Osteoblast (primary cell): Measurements from ENCODE around the gene TRIM65. TPM values are rescaled to one million over a fixed set of nuclear protein-coding genes. Genes with fewer than 3 reads are reported as not detected.

Experiments
- DNase-seq: peaks from one replicate; pipeline ENCODE4 v3.0.0; 2011; ENCODE audit warnings: low spot score, mixed read lengths; ENCODE audit not compliant: insufficient read length; ENCODE audit errors: missing footprints
- H2AFZ ChIP-seq: 2 replicates; pipeline ENCODE4 v1.6.0; 2011; ENCODE audit warnings: mild to moderate bottlenecking, low read length
- H3K27ac ChIP-seq: 2 replicates; pipeline ENCODE4 v1.5.1; 2011; ENCODE audit warnings: mild to moderate bottlenecking, low read depth, low read length, moderate library complexity
- H3K27me3 ChIP-seq: 2 replicates; pipeline ENCODE4 v1.6.0; 2012; ENCODE audit warnings: mild to moderate bottlenecking, control low read depth, inconsistent platforms, low read length, moderate library complexity; ENCODE audit not compliant: insufficient read depth
- H3K36me3 ChIP-seq: 2 replicates; pipeline ENCODE4 v1.5.1; 2011; ENCODE audit warnings: mild to moderate bottlenecking, low read length, control low read depth, moderate library complexity; ENCODE audit not compliant: insufficient read depth
- H3K4me1 ChIP-seq: 2 replicates; pipeline ENCODE4 v1.5.1; 2011; ENCODE audit warnings: mild to moderate bottlenecking, low read length, control low read depth, moderate library complexity; ENCODE audit not compliant: insufficient read depth
- H3K4me2 ChIP-seq: 2 replicates; pipeline ENCODE4 v1.6.0; 2011; ENCODE audit warnings: mild to moderate bottlenecking, low read length; ENCODE audit not compliant: insufficient read depth
- H3K4me3 ChIP-seq: fragments of 200-600 bp; sonication (generic); 3 replicates; pipeline ENCODE4 v1.5.1; 2012; ENCODE audit warnings: mild to moderate bottlenecking, low read length, inconsistent platforms; ENCODE audit not compliant: insufficient read depth
- H3K79me2 ChIP-seq: 2 replicates; pipeline ENCODE4 v1.6.0; 2012; ENCODE audit warnings: mild to moderate bottlenecking, low read length, control low read depth, inconsistent platforms; ENCODE audit not compliant: insufficient read depth
- H3K9me3 ChIP-seq: 2 replicates; pipeline ENCODE4 v1.5.1; 2011; ENCODE audit warnings: low read depth, low read length, control low read depth
- H4K20me1 ChIP-seq: 2 replicates; pipeline ENCODE4 v1.6.0; 2012; ENCODE audit warnings: mild to moderate bottlenecking, low read length, control low read depth; ENCODE audit not compliant: insufficient read depth
- total RNA-seq: library from RNA; depleted of rRNA; stranded (reverse); fragments of >200 nt; gene quantifications from 2 replicates; pipeline ENCODE4 v1.2.3, GENCODE V29; 2012
- TF ChIP-seq, protein P1 (sequence below): IDR thresholded peaks from 2 replicates; pipeline ENCODE4 v1.5.1; 2011; ENCODE audit warnings: mild to moderate bottlenecking, low read depth, low read length, moderate library complexity; ENCODE audit errors: extremely low read depth

TRIM65 gene
- total RNA-seq, 1 donor: 22.8 TPM

DNA sequence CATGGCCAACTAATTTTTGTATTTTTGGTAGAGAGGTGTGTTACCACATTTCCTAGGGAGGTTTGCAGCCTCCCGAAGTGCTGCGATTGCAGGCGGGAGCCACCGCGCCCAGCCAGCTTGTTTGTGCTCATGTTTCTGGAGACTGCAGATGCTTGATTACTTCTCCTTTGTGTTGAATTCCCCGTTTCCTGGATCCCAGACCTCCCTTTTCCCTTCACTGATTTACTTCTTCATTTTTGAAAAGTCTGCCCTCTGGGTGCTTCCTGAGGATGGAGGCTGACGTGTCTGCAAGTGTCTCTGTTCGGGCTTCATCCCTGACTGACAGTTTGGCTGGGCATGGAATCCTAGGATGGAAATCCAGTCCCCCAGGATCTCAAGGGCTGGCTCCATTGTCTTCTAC lies 11.3 kb downstream of the TRIM65 start:
- H3K4me3 ChIP-seq: no peak overlapping the region
- no peaks in the 10 kb centered on the region for H4K20me1 ChIP-seq
- TF ChIP-seq, protein P1, sequence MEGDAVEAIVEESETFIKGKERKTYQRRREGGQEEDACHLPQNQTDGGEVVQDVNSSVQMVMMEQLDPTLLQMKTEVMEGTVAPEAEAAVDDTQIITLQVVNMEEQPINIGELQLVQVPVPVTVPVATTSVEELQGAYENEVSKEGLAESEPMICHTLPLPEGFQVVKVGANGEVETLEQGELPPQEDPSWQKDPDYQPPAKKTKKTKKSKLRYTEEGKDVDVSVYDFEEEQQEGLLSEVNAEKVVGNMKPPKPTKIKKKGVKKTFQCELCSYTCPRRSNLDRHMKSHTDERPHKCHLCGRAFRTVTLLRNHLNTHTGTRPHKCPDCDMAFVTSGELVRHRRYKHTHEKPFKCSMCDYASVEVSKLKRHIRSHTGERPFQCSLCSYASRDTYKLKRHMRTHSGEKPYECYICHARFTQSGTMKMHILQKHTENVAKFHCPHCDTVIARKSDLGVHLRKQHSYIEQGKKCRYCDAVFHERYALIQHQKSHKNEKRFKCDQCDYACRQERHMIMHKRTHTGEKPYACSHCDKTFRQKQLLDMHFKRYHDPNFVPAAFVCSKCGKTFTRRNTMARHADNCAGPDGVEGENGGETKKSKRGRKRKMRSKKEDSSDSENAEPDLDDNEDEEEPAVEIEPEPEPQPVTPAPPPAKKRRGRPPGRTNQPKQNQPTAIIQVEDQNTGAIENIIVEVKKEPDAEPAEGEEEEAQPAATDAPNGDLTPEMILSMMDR: no peak
- peaks cover 8% of the 10 kb centered on the region for H3K36me3 ChIP-seq
- DNase-seq: peak; percentile 15
- H3K9me3 ChIP-seq: no peaks in the 10 kb centered on the region
- no peak overlapping the region for H2AFZ ChIP-seq
- no peaks in the 10 kb centered on the region for H3K79me2 ChIP-seq
- no peaks in the 10 kb centered on the region for H3K4me1 ChIP-seq
- H3K4me2 ChIP-seq: no peak overlapping the region
- H3K27me3 ChIP-seq: no peaks in the 10 kb centered on the region
- H3K27ac ChIP-seq: no peak overlapping the region

DNA sequence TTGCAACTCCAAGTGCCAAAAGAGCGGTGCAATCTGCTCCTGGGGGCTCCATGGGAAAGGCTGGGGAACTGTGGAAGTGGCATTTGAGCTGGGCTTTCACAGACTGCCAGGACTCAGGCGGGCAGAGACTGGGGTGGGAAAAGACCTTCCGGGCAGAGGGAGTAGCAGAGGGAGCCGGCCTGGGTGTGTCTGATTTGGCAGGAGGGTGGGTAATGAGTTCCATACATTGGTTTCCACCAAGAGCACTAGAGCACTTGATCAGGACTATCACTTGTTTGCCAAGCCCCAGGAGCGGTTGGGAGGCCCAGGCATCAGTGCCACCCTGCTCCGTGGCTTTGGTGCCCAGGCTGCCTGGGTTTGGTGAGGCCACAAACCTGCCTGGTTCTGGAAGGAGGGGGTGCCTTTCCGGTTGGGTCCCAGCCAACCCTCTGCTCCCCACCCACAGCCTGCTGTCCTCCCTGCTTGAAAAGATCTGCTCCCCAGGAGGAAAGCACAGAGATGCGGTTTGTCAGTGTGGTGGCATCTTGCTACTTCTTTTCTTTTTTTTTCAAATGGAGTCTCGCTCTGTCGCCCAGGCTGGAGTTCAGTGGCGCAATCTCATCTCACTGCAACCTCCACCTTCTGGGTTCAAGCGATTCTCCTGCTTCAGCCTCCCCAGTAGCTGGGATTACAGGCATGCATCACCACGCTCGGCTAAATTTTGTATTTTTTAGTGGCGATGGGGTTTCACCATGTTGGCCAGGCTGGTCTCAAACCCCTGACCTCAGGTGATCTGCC lies 14.9 kb downstream of the TRIM65 start:
- peaks cover 6% of the 10 kb centered on the region for H3K27me3 ChIP-seq
- no peak overlapping the region for H3K27ac ChIP-seq
- TF ChIP-seq, protein P1: no peak
- peak; percentile 10 for DNase-seq
- H3K36me3 ChIP-seq: no peaks in the 10 kb centered on the region
- H4K20me1 ChIP-seq: no peaks in the 10 kb centered on the region
- no peaks in the 10 kb centered on the region for H3K79me2 ChIP-seq
- H3K4me2 ChIP-seq: no peak overlapping the region
- H3K9me3 ChIP-seq: no peaks in the 10 kb centered on the region
- H2AFZ ChIP-seq: no peak overlapping the region
- H3K4me1 ChIP-seq: peaks cover 7% of the 10 kb centered on the region
- no peak overlapping the region for H3K4me3 ChIP-seq

DNA sequence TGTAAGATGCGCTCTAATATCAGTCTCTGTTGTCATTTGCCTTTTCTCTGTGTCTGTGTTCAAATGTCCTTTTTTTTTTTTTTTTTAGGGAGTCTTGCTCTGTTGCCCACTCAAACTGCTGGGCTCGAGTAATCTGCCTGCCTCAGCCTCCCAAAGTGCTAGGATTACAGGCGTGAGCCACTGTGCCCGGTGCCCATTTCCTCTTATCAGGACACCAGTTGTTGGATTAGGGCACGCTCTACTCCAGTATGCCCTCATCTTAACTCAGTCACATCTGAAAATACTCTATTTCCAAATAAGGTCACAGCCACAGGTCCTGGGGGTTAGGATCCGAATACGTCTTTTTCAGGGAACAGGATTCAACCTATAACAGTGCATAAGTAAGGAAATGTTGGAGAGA lies 16.5 kb downstream of the TRIM65 start:
- Histone ChIP-seq H3K4me3 (no peak overlapping the region), H3K79me2 (no peaks in the 10 kb centered on the region), H3K9me3 (no peaks in the 10 kb centered on the region), H3K4me1 (peaks cover 23% of the 10 kb centered on the region), H2AFZ (no peak overlapping the region), H3K36me3 (no peaks in the 10 kb centered on the region), H4K20me1 (peaks cover 3% of the 10 kb centered on the region), H3K27me3 (peaks cover 6% of the 10 kb centered on the region), H3K4me2 (no peak overlapping the region), H3K27ac (no peak overlapping the region)
- DNase-seq: peak; percentile 48
- TF ChIP-seq, protein P1: no peak

DNA sequence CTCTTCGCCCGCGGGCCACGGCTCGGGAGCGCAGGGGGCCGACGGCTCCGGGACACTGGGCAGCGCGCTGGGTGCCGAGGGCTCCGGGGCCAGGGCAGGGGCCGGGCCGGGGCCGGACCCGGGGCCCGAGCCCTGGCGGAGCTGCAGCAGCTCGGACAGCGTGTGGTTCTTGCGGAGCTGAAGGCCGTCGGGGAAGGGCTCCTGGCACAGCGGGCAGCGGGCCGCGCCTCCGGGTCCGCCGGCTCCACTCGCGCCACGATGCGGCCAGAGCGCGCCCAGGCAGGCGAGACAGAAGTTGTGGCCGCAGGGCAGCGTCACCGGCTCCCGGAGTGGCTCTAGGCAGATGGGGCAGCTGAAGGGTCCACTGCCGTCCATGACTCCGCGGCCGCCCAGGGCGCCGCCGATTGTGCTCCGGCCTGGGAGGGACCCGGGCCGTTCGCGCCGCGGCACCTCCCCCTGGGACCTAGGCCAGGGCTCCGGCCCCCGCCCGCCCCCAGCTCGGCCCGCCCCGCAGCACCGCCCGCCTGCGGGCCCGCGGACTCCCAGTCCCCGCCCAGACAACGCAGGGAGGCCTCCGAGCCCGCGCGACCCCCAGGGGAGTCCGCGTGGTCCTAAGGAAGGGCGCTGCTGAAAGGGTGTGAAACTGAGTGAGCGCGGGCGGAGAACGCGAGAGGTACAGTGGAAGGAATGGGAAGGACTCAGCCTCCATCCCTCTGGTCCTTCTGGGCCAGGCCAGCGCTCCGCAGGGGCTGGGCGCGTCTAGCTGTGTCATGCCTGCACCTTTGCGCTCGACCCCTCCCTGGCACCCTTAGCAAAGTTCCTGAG lies 18.4 kb downstream of the TRIM65 start, which contains the start of gene TRIM47:
TSS of gene TRIM47 (minus strand) at position 408 of the 825 bp plus-strand sequence. CDS start at position 375, 33 bp downstream.
- peak; percentile 94 for DNase-seq

More for the DNA sequence above, 18.4 kb downstream of the TRIM65 start, which contains the start of gene TRIM47:
- no peaks in the 10 kb centered on the region for H3K36me3 ChIP-seq
- peaks cover 23% of the 10 kb centered on the region for H3K4me1 ChIP-seq
- TF ChIP-seq, protein P1: no peak
- peak within 1 kb of the TSS; percentile 80 for H2AFZ ChIP-seq
- H3K27me3 ChIP-seq: peaks cover 6% of the 10 kb centered on the region
- peak within 1 kb of the TSS; percentile 86 for H3K4me2 ChIP-seq
- no peaks in the 10 kb centered on the region for H3K9me3 ChIP-seq
- H3K4me3 ChIP-seq: peak within 1 kb of the TSS; percentile 77
- peak within 1 kb of the TSS; percentile 41 for H3K27ac ChIP-seq
- H3K79me2 ChIP-seq: no peaks in the 10 kb centered on the region
- H4K20me1 ChIP-seq: peaks cover 3% of the 10 kb centered on the region
